Measurements from ENCODE around the gene TMEM60. TPM values are rescaled to one million over a fixed set of nuclear protein-coding genes. Genes with fewer than 3 reads are reported as not detected.

Gene TMEM60
- total RNA-seq, 2 experiments from 2014 or later: 14.1 to 14.8 TPM

- Mint-ChIP-seq H3K36me3 (ENCODE audit: low read depth) (peaks cover 65% of the 10 kb centered on the region), H3K9me3 (ENCODE audit: insufficient read depth) (peaks cover 40% of the 10 kb centered on the region), H3K4me3 (no peak overlapping the region), H3K4me1 (ENCODE audit: low read depth) (peaks cover 29% of the 10 kb centered on the region), H3K27me3 (ENCODE audit: low read depth) (no peaks in the 10 kb centered on the region), H3K27ac (no peak overlapping the region)
- ChIA-PET CTCF (interaction anchor here (1.0 kb wide), 1 partner anchor 9 kb away, joined by 3 read pairs; no protein-coding TSS in a partner anchor), POLR2A (no interaction called here)
- DNase-seq (no peak), ATAC-seq (no peak)
Observed at GRCh38 chr7:77808517-77808916, 10.3 kb upstream of the TMEM60 start.

DNA sequence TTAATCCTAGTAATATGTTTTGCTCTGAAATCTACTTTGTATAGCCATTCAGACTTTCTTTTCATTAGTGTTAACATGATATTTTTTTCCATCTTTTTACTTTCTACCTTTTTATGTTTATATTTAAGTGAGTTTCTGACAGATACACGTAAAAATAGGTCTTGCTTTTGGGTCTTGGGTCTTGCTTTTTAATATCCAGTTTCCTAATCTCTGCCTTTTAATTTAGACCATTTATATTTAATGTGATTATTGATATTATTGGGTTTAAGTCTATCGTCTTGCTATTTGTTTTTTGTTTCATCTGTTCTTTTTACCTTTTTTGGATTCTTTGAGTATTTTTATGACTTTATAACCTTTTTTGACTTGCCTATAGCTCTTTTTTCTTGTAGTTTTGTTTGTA lies 8.2 kb upstream of the TMEM60 start:
- ChIA-PET POLR2A (no interaction called here), CTCF (interaction anchor here (0.6 kb wide), 1 partner anchor 243 kb away, joined by 3 read pairs; no protein-coding TSS in a partner anchor)
- H3K36me3 Mint-ChIP-seq (ENCODE audit: low read depth): peaks cover 70% of the 10 kb centered on the region
- no peak overlapping the region for H3K4me3 Mint-ChIP-seq
- peaks cover 37% of the 10 kb centered on the region for H3K4me1 Mint-ChIP-seq (ENCODE audit: low read depth)
- no peaks in the 10 kb centered on the region for H3K27me3 Mint-ChIP-seq (ENCODE audit: low read depth)
- H3K9me3 Mint-ChIP-seq (ENCODE audit: insufficient read depth): peaks cover 40% of the 10 kb centered on the region
- no peak overlapping the region for H3K27ac Mint-ChIP-seq
- no peak for DNase-seq
- no peak for ATAC-seq

GRCh38 chr7:77802557-77803405 lies 4.5 kb upstream of the TMEM60 start:
- peaks cover 26% of the 10 kb centered on the region for H3K9me3 Mint-ChIP-seq (ENCODE audit: insufficient read depth)
- POLR2A ChIA-PET: no interaction called here
- no peak for ATAC-seq
- no peak for DNase-seq
- peaks cover 53% of the 10 kb centered on the region for H3K4me1 Mint-ChIP-seq (ENCODE audit: low read depth)
- H3K4me3 Mint-ChIP-seq: peak overlapping the region; percentile 61
- H3K27me3 Mint-ChIP-seq (ENCODE audit: low read depth): no peaks in the 10 kb centered on the region
- CTCF ChIA-PET: interaction anchor here (1.0 to 1.8 kb wide), 4 partner anchors 106 to 151 kb away, joined by 3 to 4 read pairs (median 4); no protein-coding TSS in a partner anchor
- peaks cover 63% of the 10 kb centered on the region for H3K36me3 Mint-ChIP-seq (ENCODE audit: low read depth)
- H3K27ac Mint-ChIP-seq: peak overlapping the region; percentile 70

DNA sequence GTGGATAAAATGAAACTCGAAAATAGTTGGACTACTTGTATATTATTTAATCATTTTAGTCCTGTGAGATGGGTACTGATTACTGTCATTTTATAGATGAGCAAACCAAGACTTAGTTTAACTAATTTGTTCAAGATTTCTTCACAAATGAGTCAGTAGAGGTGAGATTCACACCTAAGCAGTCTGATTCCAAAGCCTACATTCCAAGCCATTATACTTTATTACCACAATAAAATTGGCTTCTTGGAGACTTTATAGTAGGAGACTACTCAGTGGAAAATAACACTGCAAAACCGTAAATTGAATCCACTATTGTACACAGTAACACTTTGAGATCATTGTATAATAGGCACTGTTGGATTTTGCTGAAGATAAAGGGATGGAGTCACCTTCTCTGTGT lies 2.5 kb upstream of the TMEM60 start:
- ChIA-PET POLR2A (no interaction called here), CTCF (no interaction called here)
- Mint-ChIP-seq H3K27ac (no peak overlapping the region), H3K4me1 (ENCODE audit: low read depth) (peaks cover 69% of the 10 kb centered on the region), H3K27me3 (ENCODE audit: low read depth) (no peaks in the 10 kb centered on the region), H3K36me3 (ENCODE audit: low read depth) (peaks cover 50% of the 10 kb centered on the region), H3K4me3 (peak overlapping the region; percentile 99), H3K9me3 (ENCODE audit: insufficient read depth) (peaks cover 8% of the 10 kb centered on the region)
- no peak for DNase-seq
- ATAC-seq: no peak

- ChIA-PET POLR2A (interaction anchor here (0.9 kb wide), 1 partner anchor 104 kb away, joined by 4 read pairs; the partner anchor contains the start of gene RSBN1L), CTCF (interaction anchor here (1.2 to 2.2 kb wide), 2 partner anchors 8 to 12 kb away, joined by 3 to 8 read pairs; no protein-coding TSS in a partner anchor)
- DNase-seq: no peak
Observed at GRCh38 chr7:77800158-77800557, 1.9 kb upstream of the TMEM60 start.

DNA sequence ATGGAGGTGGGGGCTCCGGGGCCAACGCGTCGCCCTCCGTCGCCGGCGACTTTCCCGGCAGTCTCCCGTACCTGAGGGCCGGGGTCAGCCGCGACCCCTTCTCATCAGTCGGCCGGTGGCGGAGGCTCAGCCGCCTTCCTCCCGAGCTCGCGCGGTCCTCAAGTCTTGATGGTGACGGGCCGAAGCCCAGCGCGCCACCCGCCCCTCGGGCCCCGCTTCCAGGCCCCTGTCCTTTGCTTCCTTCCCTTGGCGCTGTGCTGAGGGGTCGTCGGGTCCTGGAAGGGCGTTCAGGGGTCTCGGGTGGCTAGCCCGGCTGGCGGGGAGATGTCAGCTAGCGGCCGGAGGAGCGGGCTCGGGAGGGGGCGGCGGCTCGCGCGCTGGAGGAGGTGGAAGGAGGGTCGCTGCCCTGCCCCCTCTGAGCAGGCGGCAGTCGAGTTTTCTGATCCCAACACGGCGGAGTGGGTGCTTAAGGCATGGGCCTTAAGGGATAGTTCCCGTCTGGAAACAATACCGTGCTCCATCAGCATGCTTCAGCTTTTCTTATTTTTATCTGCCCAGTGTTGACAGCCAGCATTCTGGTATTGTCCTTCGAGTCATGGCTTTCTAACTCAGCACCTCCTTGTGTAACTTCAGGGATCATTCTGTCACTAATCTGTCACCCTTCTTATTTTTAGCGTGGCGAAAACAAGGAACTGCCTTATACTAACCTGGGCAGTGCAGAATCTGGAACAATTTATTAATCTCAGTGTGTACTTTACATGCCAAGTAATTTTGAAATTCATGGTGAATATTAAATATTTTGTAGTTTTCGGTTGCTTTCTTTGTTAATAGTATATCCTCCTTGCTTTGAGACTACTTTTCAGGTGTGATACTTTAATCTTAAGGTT lies 1.1 kb upstream of the TMEM60 start:
- Mint-ChIP-seq H3K36me3 (ENCODE audit: low read depth) (peaks cover 45% of the 10 kb centered on the region), H3K27ac (peak overlapping the region; percentile 92), H3K4me1 (ENCODE audit: low read depth) (peaks cover 67% of the 10 kb centered on the region), H3K27me3 (ENCODE audit: low read depth) (no peaks in the 10 kb centered on the region), H3K9me3 (ENCODE audit: insufficient read depth) (no peaks in the 10 kb centered on the region), H3K4me3 (peak overlapping the region; percentile 99)
- DNase-seq (peak; percentile 38), ATAC-seq (no peak)
- CTCF ChIA-PET: interaction anchor here (0.7 to 2.4 kb wide), 14 partner anchors 9 to 160 kb away, joined by 3 to 11 read pairs (median 4); partner anchors contain the start of gene RSBN1L
- POLR2A ChIA-PET: interaction anchor here (0.9 to 1.2 kb wide), 2 partner anchors 103 to 143 kb away, joined by 3 to 4 read pairs; partner anchors contain the start of gene RSBN1L

More at GRCh38 chr7:77800158-77800557, 1.9 kb upstream of the TMEM60 start:
- Mint-ChIP-seq H3K27ac (peak overlapping the region; percentile 92), H3K4me3 (peak overlapping the region; percentile 99), H3K27me3 (ENCODE audit: low read depth) (no peaks in the 10 kb centered on the region), H3K9me3 (ENCODE audit: insufficient read depth) (peaks cover 2% of the 10 kb centered on the region), H3K36me3 (ENCODE audit: low read depth) (peaks cover 46% of the 10 kb centered on the region), H3K4me1 (ENCODE audit: low read depth) (peaks cover 70% of the 10 kb centered on the region)
- no peak for ATAC-seq

DNA sequence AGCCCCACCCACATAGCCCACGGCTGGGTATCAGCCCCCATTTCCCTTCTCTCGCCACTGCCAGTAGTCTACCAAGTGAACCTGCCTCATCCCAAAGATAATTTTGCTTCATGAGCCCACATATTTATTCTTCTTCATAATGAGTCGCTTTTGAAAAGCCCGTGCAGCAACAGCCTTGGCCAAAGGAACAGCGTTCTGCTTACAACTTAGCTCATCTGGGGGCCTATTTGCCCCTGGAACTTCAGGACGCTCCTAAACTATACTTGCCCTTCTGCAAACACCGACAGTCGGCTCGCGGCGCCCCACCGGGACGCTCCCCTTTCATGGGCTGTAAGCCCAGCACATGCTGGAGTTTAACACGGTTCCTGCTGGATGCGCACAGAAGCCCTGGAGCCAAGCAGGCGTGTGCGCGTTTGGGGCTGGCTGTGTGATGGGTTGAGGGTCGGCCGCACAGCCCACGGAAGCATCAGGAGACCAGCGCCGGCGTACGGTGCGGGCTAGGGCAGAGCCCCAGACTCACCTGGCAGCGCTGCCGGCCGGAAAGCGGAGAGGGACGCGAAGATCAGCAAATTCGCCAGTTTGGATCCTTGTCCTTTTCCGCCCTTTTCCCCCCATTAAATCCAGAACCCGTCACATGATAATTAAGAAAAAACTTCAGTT lies 370 bp downstream of the TMEM60 start:
- Mint-ChIP-seq H3K4me3 (peak overlapping the region; percentile 99), H3K36me3 (ENCODE audit: low read depth) (peaks cover 42% of the 10 kb centered on the region), H3K27ac (peak overlapping the region; percentile 92), H3K27me3 (ENCODE audit: low read depth) (no peaks in the 10 kb centered on the region), H3K4me1 (ENCODE audit: low read depth) (peaks cover 55% of the 10 kb centered on the region), H3K9me3 (ENCODE audit: insufficient read depth) (no peaks in the 10 kb centered on the region)
- POLR2A ChIA-PET: interaction anchor here (0.5 to 1.2 kb wide), 2 partner anchors 9 to 142 kb away, joined by 3 read pairs; no protein-coding TSS in a partner anchor
- DNase-seq (no peak), ATAC-seq (peak; percentile 54)
- CTCF ChIA-PET: interaction anchor here (0.8 to 2.4 kb wide), 11 partner anchors 7 to 138 kb away, joined by 3 to 11 read pairs (median 5); partner anchors contain the start of gene RSBN1L

GRCh38 chr7:77796960-77797359 lies 1.3 kb downstream of the TMEM60 start:
- POLR2A ChIA-PET: no interaction called here

DNA sequence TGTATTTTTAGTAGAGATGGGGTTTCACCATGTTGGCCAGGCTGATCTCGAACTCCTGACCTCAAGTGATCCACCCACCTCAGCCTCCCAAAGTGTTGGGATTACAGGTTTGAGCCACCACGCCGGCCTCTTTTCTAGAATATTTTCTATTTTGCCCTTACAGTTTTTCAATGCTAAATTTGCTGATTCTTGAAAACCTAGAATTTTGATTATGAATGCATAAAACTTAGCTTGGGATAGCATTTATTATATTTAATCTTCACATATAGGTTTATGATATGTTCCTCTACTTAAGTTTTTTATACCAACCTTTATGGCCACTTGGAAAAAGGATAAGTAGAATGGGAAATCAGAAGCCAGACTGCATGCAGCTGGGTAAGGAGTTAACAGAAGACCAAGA lies 2.1 kb downstream of the TMEM60 start:
- Mint-ChIP-seq H3K27ac (peak overlapping the region; percentile 3), H3K4me3 (peak overlapping the region; percentile 99), H3K9me3 (ENCODE audit: insufficient read depth) (no peaks in the 10 kb centered on the region), H3K36me3 (ENCODE audit: low read depth) (peaks cover 32% of the 10 kb centered on the region), H3K4me1 (ENCODE audit: low read depth) (peaks cover 39% of the 10 kb centered on the region), H3K27me3 (ENCODE audit: low read depth) (no peaks in the 10 kb centered on the region)
- ChIA-PET POLR2A (interaction anchor here (0.5 kb wide), 1 partner anchor 134 kb away, joined by 4 read pairs; no protein-coding TSS in a partner anchor), CTCF (interaction anchor here (0.6 kb wide), 1 partner anchor 461 kb away, joined by 3 read pairs; no protein-coding TSS in a partner anchor)
- DNase-seq: no peak
- ATAC-seq: no peak

More at GRCh38 chr7:77796960-77797359, 1.3 kb downstream of the TMEM60 start:
- H3K27ac Mint-ChIP-seq: peak overlapping the region; percentile 92
- no peak for ATAC-seq
- H3K4me3 Mint-ChIP-seq: peak overlapping the region; percentile 99
- peaks cover 37% of the 10 kb centered on the region for H3K36me3 Mint-ChIP-seq (ENCODE audit: low read depth)
- no peak for DNase-seq
- CTCF ChIA-PET: interaction anchor here (1.0 to 2.4 kb wide), 2 partner anchors 15 to 139 kb away, joined by 3 to 11 read pairs; no protein-coding TSS in a partner anchor
- no peaks in the 10 kb centered on the region for H3K27me3 Mint-ChIP-seq (ENCODE audit: low read depth)
- no peaks in the 10 kb centered on the region for H3K9me3 Mint-ChIP-seq (ENCODE audit: insufficient read depth)
- H3K4me1 Mint-ChIP-seq (ENCODE audit: low read depth): peaks cover 46% of the 10 kb centered on the region

DNA sequence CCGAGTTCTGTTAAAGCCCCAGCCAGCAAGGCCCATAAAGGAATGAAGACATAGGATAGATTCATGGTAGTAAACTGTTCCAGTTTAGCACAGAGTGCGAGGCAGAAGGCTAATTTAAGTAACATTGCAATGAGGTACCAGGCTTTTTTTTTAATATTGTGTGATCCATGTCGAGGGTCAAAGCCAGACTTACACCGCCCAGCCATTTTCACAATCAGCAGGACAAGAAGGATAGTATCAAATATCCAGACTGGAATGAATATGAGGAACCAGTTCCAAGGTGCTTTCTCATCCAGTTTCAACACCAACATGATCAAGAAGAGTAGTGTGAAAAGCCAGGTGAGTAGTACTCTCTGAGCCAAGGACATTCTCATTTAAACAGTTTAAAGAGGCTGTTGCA lies 4.2 kb downstream of the TMEM60 start:
- Mint-ChIP-seq H3K27me3 (ENCODE audit: low read depth) (no peaks in the 10 kb centered on the region), H3K4me1 (ENCODE audit: low read depth) (peaks cover 25% of the 10 kb centered on the region), H3K9me3 (ENCODE audit: insufficient read depth) (no peaks in the 10 kb centered on the region), H3K4me3 (no peak overlapping the region), H3K27ac (no peak overlapping the region), H3K36me3 (ENCODE audit: low read depth) (peaks cover 26% of the 10 kb centered on the region)
- ChIA-PET POLR2A (interaction anchor here (0.6 kb wide), 1 partner anchor 142 kb away, joined by 3 read pairs; no protein-coding TSS in a partner anchor), CTCF (no interaction called here)
- DNase-seq (no peak), ATAC-seq (no peak)

- DNase-seq: no peak
- CTCF ChIA-PET: interaction anchor here (0.6 to 0.9 kb wide), 2 partner anchors 16 to 87 kb away, joined by 3 to 5 read pairs; no protein-coding TSS in a partner anchor
- Mint-ChIP-seq H3K4me1 (ENCODE audit: low read depth) (peaks cover 17% of the 10 kb centered on the region), H3K4me3 (no peak overlapping the region), H3K36me3 (ENCODE audit: low read depth) (peaks cover 18% of the 10 kb centered on the region), H3K27me3 (ENCODE audit: low read depth) (no peaks in the 10 kb centered on the region), H3K9me3 (ENCODE audit: insufficient read depth) (no peaks in the 10 kb centered on the region), H3K27ac (no peak overlapping the region)
- POLR2A ChIA-PET: no interaction called here
- no peak for ATAC-seq
Observed at GRCh38 chr7:77791956-77792355, 6.3 kb downstream of the TMEM60 start.
